IMR-90 (cell line): ENCODE results near the gene PABPC1L. TPM values are rescaled to one million over a fixed set of nuclear protein-coding genes. Genes with fewer than 3 reads are reported as not detected.
"Not testable (repeated sequence)": the region's sequence is repeated elsewhere in the genome, so short reads cannot be mapped to it uniquely, and the experiment has no call there.

Experiments
- ATAC-seq: fragments of 200-7000 bp; cut with Tn5 transposase; 2 replicates; pipeline ENCODE4 v1.9.1; 2020; ENCODE audit warnings: low read depth, mild to moderate bottlenecking, moderate library complexity
- BruUV-seq: library from RNA; stranded (reverse); fragments of 400-500 nt; replicated peaks from 2 replicates; lab custom pipeline; 2021; lab: Mats Ljungman, UMichigan
- CTCF ChIA-PET: fragments of 300-600 bp; formaldehyde crosslinking; extraction: SDS; loops from one replicate; lab custom pipeline; 2021; ENCODE audit warnings: antibody characterized with exemption; lab: Yijun Ruan, JAX
- POLR2A ChIA-PET: fragments of 300-600 bp; sonication (Branson Sonifier 250); formaldehyde crosslinking; loops from one replicate; lab custom pipeline; 2022; ENCODE audit warnings: antibody characterized with exemption; ENCODE audit not compliant: unreplicated experiment; lab: Charles Lee
- DNase-seq: peaks from one replicate; pipeline ENCODE4 v3.0.0; 2013
- H2AFZ ChIP-seq: replicated peaks from 2 replicates; pipeline ENCODE3; 2013; ENCODE audit warnings: low read length, mild to moderate bottlenecking; ENCODE audit not compliant: poor library complexity
- H2AK5ac ChIP-seq: 2 replicates; pipeline ENCODE4 v1.6.1; 2013; ENCODE audit warnings: low read depth, low read length, inconsistent platforms
- H2AK9ac ChIP-seq: replicated peaks from 2 replicates; pipeline ENCODE3; 2013; ENCODE audit warnings: mild to moderate bottlenecking, low read depth, low read length, moderate library complexity; ENCODE audit not compliant: poor library complexity
- H2BK120ac ChIP-seq: 2 replicates; pipeline ENCODE4 v1.6.1; 2013; ENCODE audit warnings: low read depth, low read length, inconsistent platforms
- H2BK15ac ChIP-seq: 3 replicates; pipeline ENCODE4 v1.6.1; 2013; ENCODE audit warnings: low read depth, low read length, inconsistent platforms
- H2BK20ac ChIP-seq: 2 replicates; pipeline ENCODE4 v1.6.1; 2013; ENCODE audit warnings: low read depth, mild to moderate bottlenecking, inconsistent platforms, low read length, moderate library complexity
- H2BK5ac ChIP-seq: 2 replicates; pipeline ENCODE4 v1.6.1; 2013; ENCODE audit warnings: mild to moderate bottlenecking, low read depth, low read length, inconsistent platforms; ENCODE audit not compliant: poor library complexity, severe bottlenecking
- H3K14ac ChIP-seq: replicated peaks from 2 replicates; pipeline ENCODE4 v1.6.1; 2013; ENCODE audit warnings: low read depth, low read length, inconsistent platforms
- H3K18ac ChIP-seq: 2 replicates; pipeline ENCODE4 v1.6.1; 2013; ENCODE audit warnings: low read depth, low read length, control low read depth
- H3K23ac ChIP-seq: 2 replicates; pipeline ENCODE4 v1.6.1; 2013; ENCODE audit warnings: low read depth, low read length, inconsistent platforms
- H3K27ac ChIP-seq: 2 replicates; pipeline ENCODE4 v1.5.1; 2013; ENCODE audit warnings: mild to moderate bottlenecking, control low read depth, low read length; ENCODE audit not compliant: insufficient read depth
- H3K27me3 ChIP-seq: 2 replicates; pipeline ENCODE4 v1.6.1; 2013; ENCODE audit warnings: low read length; ENCODE audit not compliant: control insufficient read depth, insufficient read depth
- H3K36me3 ChIP-seq: 2 replicates; pipeline ENCODE4 v1.6.1; 2013; ENCODE audit warnings: low read length, mixed read lengths; ENCODE audit not compliant: control insufficient read depth, insufficient read depth
- H3K4ac ChIP-seq: 2 replicates; pipeline ENCODE4 v1.6.1; 2013; ENCODE audit warnings: low read depth, low read length, inconsistent platforms
- H3K4me1 ChIP-seq: 2 replicates; pipeline ENCODE4 v1.6.1; 2013; ENCODE audit warnings: low read length, mixed read lengths; ENCODE audit not compliant: control insufficient read depth, insufficient read depth
- H3K4me2 ChIP-seq: 2 replicates; pipeline ENCODE4 v1.6.1; 2013; ENCODE audit warnings: low read depth, mild to moderate bottlenecking, control low read depth, low read length, moderate library complexity
- H3K4me3 ChIP-seq: 2 replicates; pipeline ENCODE4 v1.5.1; 2013; ENCODE audit warnings: low read depth, mild to moderate bottlenecking, control low read depth, low read length, moderate library complexity; ENCODE audit not compliant: insufficient read depth
- H3K56ac ChIP-seq: 2 replicates; pipeline ENCODE4 v1.6.1; 2013; ENCODE audit warnings: low read length, inconsistent platforms; ENCODE audit not compliant: insufficient read depth; ENCODE audit errors: extremely low read depth
- H3K79me1 ChIP-seq, 2 experiments: 2 replicates each; pipeline ENCODE4 v1.6.1; 2013; ENCODE audit warnings: low read length in 2 of 2, inconsistent platforms in 1 of 2, low read depth in 1 of 2
- H3K9ac ChIP-seq: 2 replicates; pipeline ENCODE4 v1.6.1; 2013; ENCODE audit warnings: low read depth, low read length, control low read depth
- H3K9me1 ChIP-seq: 2 replicates; pipeline ENCODE4 v1.6.1; 2013; ENCODE audit warnings: low read length, inconsistent platforms; ENCODE audit not compliant: insufficient read depth
- H3K9me3 ChIP-seq: 2 replicates; pipeline ENCODE4 v1.6.1; 2013; ENCODE audit warnings: low read length; ENCODE audit not compliant: control insufficient read depth, insufficient read depth
- H4K20me1 ChIP-seq: 2 replicates; pipeline ENCODE4 v1.6.1; 2013; ENCODE audit warnings: low read length, inconsistent platforms; ENCODE audit not compliant: insufficient read depth
- H4K5ac ChIP-seq: 2 replicates; pipeline ENCODE4 v1.6.1; 2013; ENCODE audit warnings: mild to moderate bottlenecking, low read depth, low read length, control low read depth
- H4K8ac ChIP-seq, 2 experiments: 2 replicates each; pipeline ENCODE4 v1.6.1; 2013; ENCODE audit warnings: low read depth in 2 of 2, low read length in 2 of 2, control low read depth in 1 of 2, inconsistent platforms in 1 of 2
- H4K91ac ChIP-seq: 2 replicates; pipeline ENCODE4 v1.6.1; 2013; ENCODE audit warnings: low read depth, low read length, inconsistent platforms; ENCODE audit not compliant: insufficient read depth
- WGBS, 2 experiments: methylation state at CpG; one replicate each; pipeline versions ENCODE4 v1.1.5 to v1.1.7; 2013; ENCODE audit warnings: missing lambda C conversion rate in 2 of 2; ENCODE audit not compliant: insufficient read length in 1 of 2; ENCODE audit errors: extremely low coverage in 2 of 2; 5-methylcytosine and 5-hydroxymethylcytosine counted together
- dilution Hi-C: fragments of 300-500 bp; cut with HindIII; formaldehyde crosslinking; loops from one replicate; pipeline ENCODE4 v1.14.3; 2018; ENCODE audit warnings: low sequenced_read_pairs; ENCODE audit not compliant: unreplicated experiment
- in situ Hi-C: fragments of 300-500 bp; cut with MboI; formaldehyde crosslinking; loops from 3 replicates; pipeline ENCODE4 v1.14.3; 2019; ENCODE audit warnings: low sequenced_read_pairs, inconsistent platforms, mixed read lengths
- intact Hi-C: fragments of 100-400 bp; cut with micrococcal nuclease; formaldehyde crosslinking; loops from 2 replicates; pipeline ENCODE4 v1.10.0; 2022
- polyA plus RNA-seq, 3 experiments: library from polyadenylated mRNA; depleted of rRNA; stranded (reverse); fragments of >200 nt; gene quantifications; 2 replicates each; pipeline ENCODE4 v1.2.3, GENCODE V29; 2012; ENCODE audit warnings: low replicate concordance in 1 of 3
- total RNA-seq: library from RNA; depleted of rRNA; stranded (reverse); fragments of >200 nt; gene quantifications from 2 replicates; pipeline ENCODE4 v1.2.3, GENCODE V29; 2012

Gene PABPC1L
- total and polyA plus RNA-seq, 2 of the 4 experiments (the other 2 are of a cell fraction), result 6.1 to 82.4 TPM

GRCh38 chr20:44882360-44882759 is 27.5 kb upstream of the PABPC1L start:
- H2BK5ac ChIP-seq, H3K14ac ChIP-seq, H3K4me1 ChIP-seq, H2BK15ac ChIP-seq, H2AK5ac ChIP-seq, in situ Hi-C loops, H3K9ac ChIP-seq, H3K27me3 ChIP-seq, H2BK120ac ChIP-seq, H3K9me1 ChIP-seq, H3K4me2 ChIP-seq, DNase-seq, H2AFZ ChIP-seq, H4K8ac ChIP-seq, dilution Hi-C loops, H3K23ac ChIP-seq, H3K36me3 ChIP-seq, BruUV-seq, H3K4me3 ChIP-seq, H3K18ac ChIP-seq, H2AK9ac ChIP-seq, H4K91ac ChIP-seq, CTCF ChIA-PET, H4K5ac ChIP-seq, H3K9me3 ChIP-seq, H3K4ac ChIP-seq, H2BK20ac ChIP-seq, POLR2A ChIA-PET, H3K79me1 ChIP-seq, H3K27ac ChIP-seq, H3K56ac ChIP-seq, ATAC-seq: not testable (repeated sequence)
- intact Hi-C loops, result loop anchor here (10.0 kb wide), 1 partner anchor 668 kb away; the partner anchor contains the start of gene OSER1
- no CpG with 5 or more reads among the region's 4 CpGs for WGBS, 2 experiments
- H4K20me1 ChIP-seq, result peaks cover 15% of the 10 kb centered on the region
